T-cell (primary cell): ENCODE measurements around the gene IGSF1. TPM values are rescaled to one million over a fixed set of nuclear protein-coding genes. Genes with fewer than 3 reads are reported as not detected.

Experiments
- ATAC-seq, 4 experiments: fragments of 200-7000 bp in 3 of 4; fragments of 150-1000 bp in 1 of 4; cut with Tn5 transposase; replicated peaks in 1 of 4; 1 replicate in 3 of 4; 2 replicates in 1 of 4; pipeline ENCODE4 v1.10.0; 2021; ENCODE audit warnings: moderate library complexity in 3 of 4, mild to moderate bottlenecking in 2 of 4, moderate number of reproducible peaks in 1 of 4
- CTCF ChIA-PET, 2 donors: fragments of 300-600 bp; sonication (Branson Sonifier 250); formaldehyde crosslinking; loops; one replicate each; lab custom pipeline; 2022; ENCODE audit warnings: antibody characterized with exemption in 2 of 2; lab: Charles Lee
- POLR2A ChIA-PET, 2 donors: fragments of 300-600 bp; sonication (Branson Sonifier 250); formaldehyde crosslinking; loops; one replicate each; lab custom pipeline; 2022; ENCODE audit warnings: antibody characterized with exemption in 2 of 2; lab: Charles Lee
- DNase-seq, 35 experiments: peaks; one replicate each; pipeline versions ENCODE4 v3.0.0 to v3.0.0-alpha.2; 2013 to 2023
- H3K27ac ChIP-seq: one replicate; pipeline ENCODE4 v1.5.1; 2013; ENCODE audit warnings: low read length
- H3K27me3 ChIP-seq, 2 experiments: replicated peaks in 1 of 2; 1 replicate in 1 of 2; 2 replicates in 1 of 2; pipeline versions ENCODE4 v1.6.1 to v1.7.0; 2013; ENCODE audit warnings: low read length in 1 of 2, mixed read lengths in 1 of 2; ENCODE audit not compliant: control insufficient read depth in 2 of 2, insufficient read depth in 2 of 2; ENCODE audit errors: extremely low read depth in 1 of 2
- H3K36me3 ChIP-seq, 2 donors: 1 replicate in 1 of 2; 2 replicates in 1 of 2; pipeline versions ENCODE4 v1.6.1 to v1.7.0; 2013; ENCODE audit warnings: low read length in 1 of 2; ENCODE audit not compliant: control insufficient read depth in 2 of 2, insufficient read depth in 1 of 2; ENCODE audit errors: extremely low read depth in 1 of 2
- H3K4me1 ChIP-seq, 2 experiments: 1 replicate in 1 of 2; 2 replicates in 1 of 2; pipeline versions ENCODE4 v1.6.1 to v1.7.0; 2013; ENCODE audit warnings: low read length in 2 of 2, mixed read lengths in 1 of 2; ENCODE audit not compliant: insufficient read depth in 2 of 2, control insufficient read depth in 1 of 2; ENCODE audit errors: extremely low read depth in 1 of 2
- H3K4me3 ChIP-seq, 2 donors: 1 replicate in 1 of 2; 2 replicates in 1 of 2; pipeline versions ENCODE4 v1.5.1 to v1.7.0; 2013; ENCODE audit warnings: mild to moderate bottlenecking in 2 of 2, low read length in 1 of 2, moderate library complexity in 1 of 2; ENCODE audit not compliant: control insufficient read depth in 1 of 2; ENCODE audit errors: extremely low read depth in 1 of 2
- H3K9me3 ChIP-seq: 2 replicates; pipeline ENCODE4 v1.7.0; 2013
- H3K27ac Mint-ChIP-seq, 2 donors: one replicate each; pipeline ENCODE4 v1.8.0; 2020 to 2021; ENCODE audit warnings: mild to moderate bottlenecking in 2 of 2, mixed read lengths in 2 of 2
- H3K27me3 Mint-ChIP-seq, 2 donors: one replicate each; pipeline ENCODE4 v1.8.0; 2021 to 2022; ENCODE audit warnings: mixed read lengths in 2 of 2
- H3K36me3 Mint-ChIP-seq: one replicate; pipeline ENCODE4 v1.8.0; 2021; ENCODE audit warnings: mixed read lengths
- H3K4me1 Mint-ChIP-seq, 3 donors: one replicate each; pipeline ENCODE4 v1.8.0; 2020 to 2022; ENCODE audit warnings: mixed read lengths in 3 of 3, mild to moderate bottlenecking in 1 of 3
- H3K4me3 Mint-ChIP-seq, 3 donors: one replicate each; pipeline ENCODE4 v1.8.0; 2020 to 2022; ENCODE audit warnings: mild to moderate bottlenecking in 3 of 3, mixed read lengths in 3 of 3, moderate library complexity in 3 of 3
- H3K9me3 Mint-ChIP-seq, 3 donors: one replicate each; pipeline ENCODE4 v1.8.0; 2020 to 2022; ENCODE audit warnings: mixed read lengths in 3 of 3
- WGBS: methylation state at CpG from one replicate; pipeline ENCODE4 v1.1.5; 2013; ENCODE audit warnings: missing lambda C conversion rate; ENCODE audit not compliant: insufficient coverage; 5-methylcytosine and 5-hydroxymethylcytosine counted together
- total RNA-seq, 35 experiments: library from RNA in 6 of 35; stranded (reverse) in 6 of 35; fragments of 120-200 nt in 1 of 35; gene quantifications; one replicate each; pipeline versions ENCODE4 v1.2.1 to v1.2.4 and lab custom pipeline; 2013 to 2026

The IGSF1 gene
- total RNA-seq, 5 donors from 2014 or later (not counting 1 experiment from before 2014, with no cell fraction given), result 0.19 TPM; not detected in 4

DNA sequence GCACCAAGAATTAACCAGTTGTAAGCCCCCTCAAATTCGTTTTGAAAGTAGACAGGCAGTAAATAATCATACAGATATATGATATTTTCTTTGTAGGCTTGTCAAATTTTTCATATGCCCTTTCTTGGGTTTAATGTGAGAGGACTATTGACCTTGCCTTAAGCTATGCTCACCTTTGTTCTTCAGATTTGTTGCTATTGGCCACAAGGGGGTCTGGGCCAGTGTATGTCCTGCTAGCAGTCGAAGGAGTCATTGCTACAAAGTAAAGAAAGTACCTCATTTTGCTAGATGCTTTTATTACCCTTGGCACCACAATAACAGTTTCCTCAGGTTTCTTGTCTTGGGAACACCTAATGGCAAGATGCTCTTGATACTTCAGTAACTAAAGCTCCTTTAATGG, 51.7 kb downstream of the IGSF1 start:
- H3K36me3 ChIP-seq, result no peaks in the 10 kb centered on the region
- ChIA-PET POLR2A (no interaction called here), CTCF (no interaction called here)
- ATAC-seq (no peak), DNase-seq (no peak)
- no peak overlapping the region for H3K4me3 ChIP-seq
- Mint-ChIP-seq H3K27me3 (peaks cover 0 to 19% of the 10 kb centered on the region in 2 donors), H3K4me3 (no peak overlapping the region), H3K9me3 (no peaks in the 10 kb centered on the region), H3K27ac (no peak overlapping the region), H3K4me1 (no peaks in the 10 kb centered on the region), H3K36me3 (no peaks in the 10 kb centered on the region)
- no peak overlapping the region for H3K27ac ChIP-seq
- no peaks in the 10 kb centered on the region for H3K9me3 ChIP-seq
- no peaks in the 10 kb centered on the region for H3K27me3 ChIP-seq
- WGBS, result no CpG with 5 or more reads among the region's 2 CpGs
- H3K4me1 ChIP-seq, result no peaks in the 10 kb centered on the region

DNA sequence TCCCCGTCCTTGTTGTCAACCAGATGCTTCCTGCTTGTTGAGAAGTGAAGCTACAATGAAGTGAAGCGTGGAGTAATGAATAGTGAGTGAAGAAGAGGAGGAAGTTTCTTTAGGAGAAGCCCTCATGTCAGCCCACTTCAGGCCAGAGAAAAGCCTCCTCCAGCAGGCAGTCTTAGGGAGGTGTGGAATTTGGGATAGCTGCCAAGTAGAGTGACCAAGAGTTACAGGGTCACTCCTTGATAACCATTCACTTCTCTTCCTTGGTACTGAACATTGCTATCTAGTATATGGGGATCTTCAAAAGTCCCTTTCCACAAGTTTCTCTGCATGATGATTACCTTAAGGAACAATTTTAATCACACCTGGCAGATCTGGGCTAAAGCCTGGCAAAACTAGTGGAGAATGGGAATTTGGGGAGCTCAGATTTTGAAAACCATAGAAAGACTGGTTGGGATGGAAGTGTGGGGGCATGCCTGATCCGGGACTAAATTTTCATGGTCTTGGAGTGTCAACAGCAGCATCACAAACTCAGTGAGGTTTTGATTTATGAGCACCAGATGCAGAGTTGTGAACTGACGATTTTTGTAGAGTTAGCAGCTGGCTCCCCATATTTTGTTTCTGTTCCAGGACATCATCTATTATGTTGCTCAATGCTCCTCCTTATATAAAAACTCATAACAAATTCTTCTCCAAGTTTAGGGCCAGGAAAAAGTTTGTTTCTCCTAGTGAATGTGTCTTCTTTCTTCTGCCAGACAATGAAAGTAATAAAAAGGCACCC, 53.1 kb downstream of the IGSF1 start:
- Histone ChIP-seq H3K27me3 (no peaks in the 10 kb centered on the region), H3K9me3 (no peaks in the 10 kb centered on the region), H3K27ac (no peak overlapping the region), H3K36me3 (no peaks in the 10 kb centered on the region), H3K4me3 (no peak overlapping the region), H3K4me1 (no peaks in the 10 kb centered on the region)
- ChIA-PET CTCF (no interaction called here), POLR2A (no interaction called here)
- H3K4me1 Mint-ChIP-seq, result no peaks in the 10 kb centered on the region
- H3K27me3 Mint-ChIP-seq, result peaks cover 0 to 12% of the 10 kb centered on the region in 2 donors
- WGBS, result 80% methylated on average over 1 of the region's 4 CpGs
- DNase-seq, result no peak
- no peak for ATAC-seq
- no peak overlapping the region for H3K27ac Mint-ChIP-seq
- no peaks in the 10 kb centered on the region for H3K9me3 Mint-ChIP-seq
- no peaks in the 10 kb centered on the region for H3K36me3 Mint-ChIP-seq
- no peak overlapping the region for H3K4me3 Mint-ChIP-seq

DNA sequence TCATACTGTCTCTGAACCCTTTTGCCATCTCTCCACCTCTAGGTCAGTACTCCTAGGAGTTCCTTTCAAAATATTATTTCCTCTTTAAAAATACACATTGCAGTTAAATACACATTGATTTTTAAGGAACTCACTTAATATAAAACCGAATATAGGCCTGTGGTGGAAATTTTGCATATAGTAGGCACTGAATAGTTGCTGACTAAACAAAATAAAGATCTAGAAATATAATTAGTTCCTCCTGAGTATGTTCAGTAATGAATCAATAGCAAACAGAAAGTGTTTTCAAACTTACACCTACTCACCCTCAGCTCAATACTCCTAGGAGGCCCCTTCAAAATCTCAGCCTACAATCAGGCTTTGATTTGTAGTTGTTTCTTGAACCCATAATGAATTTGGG, 61.5 kb downstream of the IGSF1 start:
- Histone ChIP-seq H3K9me3 (no peaks in the 10 kb centered on the region), H3K27me3 (no peaks in the 10 kb centered on the region), H3K36me3 (no peaks in the 10 kb centered on the region), H3K4me3 (no peak overlapping the region), H3K4me1 (no peaks in the 10 kb centered on the region), H3K27ac (no peak overlapping the region)
- Mint-ChIP-seq H3K36me3 (no peaks in the 10 kb centered on the region), H3K4me1 (no peaks in the 10 kb centered on the region), H3K9me3 (no peaks in the 10 kb centered on the region), H3K27ac (no peak overlapping the region), H3K27me3 (peaks cover 0 to 29% of the 10 kb centered on the region in 2 donors), H3K4me3 (no peak overlapping the region)
- no peak for ATAC-seq
- ChIA-PET CTCF (no interaction called here), POLR2A (no interaction called here)
- no CpG with 5 or more reads among the region's 1 CpG for WGBS
- no peak for DNase-seq

DNA sequence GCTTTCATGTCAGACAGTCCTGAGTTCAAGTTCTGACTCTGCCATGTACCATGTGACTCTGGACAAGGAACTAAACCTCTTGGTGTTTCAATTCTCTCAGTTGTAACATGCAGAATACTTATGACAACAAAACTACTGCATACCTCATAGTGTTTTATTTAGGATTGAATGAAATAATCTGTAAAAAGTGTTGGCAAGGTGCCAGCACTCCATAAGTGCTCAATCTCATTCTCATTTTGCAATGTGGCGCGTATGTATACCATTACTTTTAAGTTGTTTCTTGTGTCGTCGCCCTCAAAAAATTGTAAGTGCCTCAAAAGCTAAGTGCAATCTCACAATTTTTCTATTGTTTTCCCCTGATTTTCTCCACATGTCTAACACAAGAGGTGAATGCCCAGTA, 62.5 kb downstream of the IGSF1 start:
- no peaks in the 10 kb centered on the region for H3K27me3 ChIP-seq
- no CpG with 5 or more reads among the region's 4 CpGs for WGBS

DNA sequence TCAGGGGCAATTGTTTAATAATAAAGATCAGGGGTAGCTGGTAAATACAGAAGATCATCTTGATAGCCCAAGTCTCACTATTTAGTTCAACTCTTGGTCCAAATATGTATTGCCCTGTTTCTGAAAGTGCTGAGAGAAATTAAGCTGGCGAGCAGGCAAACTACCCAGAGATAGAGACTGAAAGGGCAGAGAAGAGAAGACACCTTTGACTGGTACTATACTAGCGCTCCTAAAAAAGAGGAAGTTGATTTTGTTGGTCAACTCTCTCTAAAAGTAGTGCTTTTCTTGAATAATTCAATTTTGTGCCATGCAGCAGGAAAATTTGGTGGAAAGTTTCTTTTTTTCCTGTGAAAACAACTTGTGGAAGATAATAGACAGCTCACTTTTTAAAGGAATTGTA, 64.0 kb downstream of the IGSF1 start:
- H3K36me3 Mint-ChIP-seq, result no peaks in the 10 kb centered on the region
- ATAC-seq (no peak), DNase-seq (no peak)
- Histone ChIP-seq H3K9me3 (no peaks in the 10 kb centered on the region), H3K27me3 (no peaks in the 10 kb centered on the region), H3K4me1 (no peaks in the 10 kb centered on the region), H3K36me3 (no peaks in the 10 kb centered on the region), H3K27ac (no peak overlapping the region), H3K4me3 (no peak overlapping the region)
- H3K4me1 Mint-ChIP-seq, result no peaks in the 10 kb centered on the region
- no peak overlapping the region for H3K4me3 Mint-ChIP-seq
- ChIA-PET CTCF (no interaction called here), POLR2A (no interaction called here)
- H3K27me3 Mint-ChIP-seq, result peaks cover 0 to 29% of the 10 kb centered on the region in 2 donors
- WGBS, result no CpG with 5 or more reads among the region's 2 CpGs
- H3K9me3 Mint-ChIP-seq, result no peaks in the 10 kb centered on the region
- H3K27ac Mint-ChIP-seq, result no peak overlapping the region

More for the DNA sequence above, 62.5 kb downstream of the IGSF1 start:
- no peak for DNase-seq
- no peak overlapping the region for H3K4me3 ChIP-seq
- Mint-ChIP-seq H3K27ac (no peak overlapping the region), H3K4me1 (no peaks in the 10 kb centered on the region), H3K4me3 (no peak overlapping the region), H3K27me3 (peaks cover 0 to 29% of the 10 kb centered on the region in 2 donors), H3K9me3 (no peaks in the 10 kb centered on the region), H3K36me3 (no peaks in the 10 kb centered on the region)
- no peaks in the 10 kb centered on the region for H3K36me3 ChIP-seq
- H3K4me1 ChIP-seq, result no peaks in the 10 kb centered on the region
- no peaks in the 10 kb centered on the region for H3K9me3 ChIP-seq
- ATAC-seq, result no peak
- CTCF ChIA-PET, result no interaction called here
- POLR2A ChIA-PET, result no interaction called here
- H3K27ac ChIP-seq, result no peak overlapping the region

Other genes starting within 250 kb of the IGSF1 start
- not detected for gene ARHGAP36, start 231.0 kb downstream of the IGSF1 start, total RNA-seq